ENCODE results near the gene ATXN3.

GRCh38 chr14:92105893-92106142, 564 bp downstream of the ATXN3 start:
- no peak for TF ChIP-seq CTCF (IDR thresholded peaks at IDR 0.05; ENCODE audit: insufficient read depth, low read length, poor library complexity, severe bottlenecking)
- TF ChIP-seq EZH2phosphoT487 (conservative IDR thresholded peaks at IDR 0.05; ENCODE audit: low read length) = no peak

Data from SU-DHL-6 (cell line).